Neural cell (in vitro differentiated cells): Measurements from ENCODE around the gene HIVEP3. TPM values are rescaled to one million over a fixed set of nuclear protein-coding genes. Genes with fewer than 3 reads are reported as not detected.

Source experiments
- H2AFZ ChIP-seq: fragments of 200-600, 300-800 bp; sonication (generic), shearing (Covaris generic); 2 replicates; pipeline ENCODE4 v1.6.0; 2014; ENCODE audit warnings: low read depth, mild to moderate bottlenecking, antibody characterized with exemption, low read length, moderate library complexity
- H3F3A ChIP-seq: fragments of 200-600 bp; shearing (Covaris generic); 2 replicates; pipeline ENCODE4 v1.6.1; 2016; ENCODE audit warnings: mild to moderate bottlenecking, moderate library complexity, mixed read lengths, antibody characterized with exemption, low read length; ENCODE audit not compliant: insufficient read depth, poor library complexity, severe bottlenecking
- H3K27ac ChIP-seq: fragments of 200-600, 300-800 bp; sonication (generic), shearing (Covaris generic); 2 replicates; pipeline ENCODE4 v1.5.1; 2014; ENCODE audit warnings: mild to moderate bottlenecking, low read length, moderate library complexity
- H3K27me3 ChIP-seq: fragments of 300-800, 200-600 bp; sonication (generic), shearing (Covaris generic); 2 replicates; pipeline ENCODE4 v1.6.0; 2014; ENCODE audit warnings: mild to moderate bottlenecking, low read depth, low read length, moderate library complexity; ENCODE audit not compliant: insufficient read depth
- H3K36me3 ChIP-seq: fragments of 300-800, 200-600 bp; sonication (generic), shearing (Covaris generic); 2 replicates; pipeline ENCODE4 v1.5.1; 2014; ENCODE audit warnings: mild to moderate bottlenecking, antibody characterized with exemption, low read length, moderate library complexity; ENCODE audit not compliant: insufficient read depth
- H3K4me2 ChIP-seq: fragments of 300-800, 200-600 bp; sonication (generic), shearing (Covaris generic); 2 replicates; pipeline ENCODE4 v1.6.0; 2014; ENCODE audit warnings: mild to moderate bottlenecking, low read length
- H3K4me3 ChIP-seq: fragments of 300-800, 200-600 bp; sonication (generic), shearing (Covaris generic); 2 replicates; pipeline ENCODE4 v1.5.1; 2014; ENCODE audit warnings: mild to moderate bottlenecking, low read length, moderate library complexity
- H3K79me2 ChIP-seq: fragments of 200-600 bp; shearing (Covaris generic); replicated peaks from 2 replicates; pipeline ENCODE4 v1.6.0; 2014; ENCODE audit warnings: mild to moderate bottlenecking, low read length, moderate library complexity; ENCODE audit not compliant: insufficient read depth
- H3K9ac ChIP-seq: fragments of 300-800, 200-600 bp; sonication (generic), shearing (Covaris generic); 2 replicates; pipeline ENCODE4 v1.6.1; 2016; ENCODE audit warnings: mild to moderate bottlenecking, low read length, mixed read lengths
- H3K9me2 ChIP-seq: fragments of 200-600 bp; shearing (Covaris generic); 2 replicates; pipeline ENCODE4 v1.6.1; 2016; ENCODE audit warnings: mild to moderate bottlenecking, low read length, mixed read lengths; ENCODE audit not compliant: insufficient read depth
- H3K9me3 ChIP-seq: fragments of 200-600, 300-800 bp; sonication (generic), shearing (Covaris generic); 2 replicates; pipeline ENCODE4 v1.6.1; 2016; ENCODE audit warnings: mild to moderate bottlenecking, mixed run types, low read length, moderate library complexity, mixed read lengths
- H4K20me1 ChIP-seq: fragments of 200-600 bp; shearing (Covaris generic); 2 replicates; pipeline ENCODE4 v1.6.1; 2016; ENCODE audit warnings: mild to moderate bottlenecking, mixed run types; ENCODE audit not compliant: insufficient read depth
- CTCF ChIP-seq: fragments of 450-650 bp; IDR thresholded peaks from 2 replicates; pipeline ENCODE4 v1.5.1; 2014; ENCODE audit warnings: antibody characterized with exemption, mild to moderate bottlenecking, moderate library complexity; ENCODE audit not compliant: poor library complexity, severe bottlenecking
- EP300 ChIP-seq: fragments of 450-650 bp; conservative IDR thresholded peaks from 2 replicates; pipeline ENCODE4 v1.6.1; 2014; ENCODE audit warnings: antibody characterized with exemption, mild to moderate bottlenecking, moderate library complexity; ENCODE audit not compliant: poor library complexity, severe bottlenecking
- EZH2 ChIP-seq: fragments of 200-600, 300-800 bp; shearing (Covaris generic), sonication (generic); IDR thresholded peaks from 2 replicates; pipeline ENCODE4 v1.6.1; 2014; ENCODE audit warnings: antibody characterized with exemption, low read length, borderline replicate concordance, mild to moderate bottlenecking; ENCODE audit not compliant: insufficient read depth, poor library complexity, severe bottlenecking
- MXI1 ChIP-seq: fragments of 450-650 bp; conservative IDR thresholded peaks from 2 replicates; pipeline ENCODE4 v1.6.1; 2014; ENCODE audit warnings: antibody characterized with exemption, mild to moderate bottlenecking; ENCODE audit not compliant: poor library complexity, severe bottlenecking
- POLR2AphosphoS5 ChIP-seq: IDR thresholded peaks from 2 replicates; pipeline ENCODE4 v1.6.1; 2012
- RAD21 ChIP-seq: fragments of 450-650 bp; conservative IDR thresholded peaks from 2 replicates; pipeline ENCODE4 v1.6.1; 2014; ENCODE audit warnings: antibody characterized with exemption, mild to moderate bottlenecking, moderate library complexity
- REST ChIP-seq: IDR thresholded peaks from 2 replicates; pipeline ENCODE4 v1.6.1; 2012; ENCODE audit warnings: borderline replicate concordance
- SMC3 ChIP-seq: fragments of 450-650 bp; conservative IDR thresholded peaks from 2 replicates; pipeline ENCODE4 v1.6.1; 2014; ENCODE audit warnings: antibody characterized with exemption, mild to moderate bottlenecking, moderate library complexity; ENCODE audit not compliant: poor library complexity
- polyA plus RNA-seq: library from polyadenylated mRNA; depleted of rRNA; stranded (reverse); fragments of >200 nt; gene quantifications from 2 replicates; pipeline ENCODE4 v1.2.3, GENCODE V29; 2014

The HIVEP3 gene
- polyA plus RNA-seq, 1 donor from 2014 or later: 2.6 TPM

- no peak overlapping the region for H3K4me2 ChIP-seq
Measured at GRCh38 chr1:41812453-41812852, 106.3 kb downstream of the HIVEP3 start.

GRCh38 chr1:41812051-41812450 lies 106.7 kb downstream of the HIVEP3 start:
- H2AFZ ChIP-seq: no peak overlapping the region
- no peaks in the 10 kb centered on the region for H3K9me2 ChIP-seq
- H3K4me2 ChIP-seq: no peak overlapping the region
- no peaks in the 10 kb centered on the region for H4K20me1 ChIP-seq
- H3K9ac ChIP-seq: no peak overlapping the region
- H3K27ac ChIP-seq: no peak overlapping the region
- no peaks in the 10 kb centered on the region for H3K27me3 ChIP-seq
- H3F3A ChIP-seq: no peaks in the 10 kb centered on the region
- H3K4me3 ChIP-seq: no peak overlapping the region
- H3K36me3 ChIP-seq: no peaks in the 10 kb centered on the region
- H3K79me2 ChIP-seq: no peaks in the 10 kb centered on the region
- H3K9me3 ChIP-seq: no peaks in the 10 kb centered on the region
- TF ChIP-seq SMC3: no peak
- peak; percentile 36 for TF ChIP-seq CTCF

More at GRCh38 chr1:41812453-41812852, 106.3 kb downstream of the HIVEP3 start:
- Histone ChIP-seq H3K9me3 (no peaks in the 10 kb centered on the region), H3F3A (no peaks in the 10 kb centered on the region), H3K27ac (no peak overlapping the region), H3K79me2 (no peaks in the 10 kb centered on the region), H2AFZ (no peak overlapping the region), H3K9ac (no peak overlapping the region), H3K27me3 (no peaks in the 10 kb centered on the region), H3K4me3 (no peak overlapping the region), H3K36me3 (no peaks in the 10 kb centered on the region), H4K20me1 (no peaks in the 10 kb centered on the region), H3K9me2 (no peaks in the 10 kb centered on the region)
- TF ChIP-seq RAD21 (no peak), MXI1 (no peak), SMC3 (no peak), EP300 (no peak), EZH2 (no peak)

- Histone ChIP-seq H3K36me3 (no peaks in the 10 kb centered on the region), H3K9me3 (no peaks in the 10 kb centered on the region), H3K4me2 (no peak overlapping the region), H3K9ac (no peak overlapping the region), H3K27ac (no peak overlapping the region), H2AFZ (no peak overlapping the region), H3K4me3 (no peak overlapping the region), H4K20me1 (no peaks in the 10 kb centered on the region), H3K27me3 (no peaks in the 10 kb centered on the region), H3K79me2 (no peaks in the 10 kb centered on the region), H3F3A (no peaks in the 10 kb centered on the region), H3K9me2 (no peaks in the 10 kb centered on the region)
- no peak for TF ChIP-seq REST
- TF ChIP-seq MXI1: no peak
- TF ChIP-seq POLR2AphosphoS5: no peak
- no peak for TF ChIP-seq RAD21
- TF ChIP-seq EP300: no peak
Measured at GRCh38 chr1:41811051-41811795, 107.5 kb downstream of the HIVEP3 start.
